Measurements from ENCODE around the gene DKKL1.

DKKL1 gene

GRCh38 chr19:49347835-49348234, 15.8 kb upstream of the DKKL1 start:
- TF ChIP-seq YY1 (IDR thresholded peaks at IDR 0.05; ENCODE audit: low read depth) (0 out of 2 replicates have a peak, but pooled peaks have one; percentile 33), NFIC (IDR thresholded peaks at IDR 0.05) (no peak), TAF1 (IDR thresholded peaks at IDR 0.05; ENCODE audit: low read depth) (no peak), ZBTB7A (IDR thresholded peaks at IDR 0.05; ENCODE audit: low read depth) (no peak), FOXM1 (IDR thresholded peaks at IDR 0.05; ENCODE audit: borderline replicate concordance, low read depth) (no peak)
- TF ChIP-seq, protein P1, sequence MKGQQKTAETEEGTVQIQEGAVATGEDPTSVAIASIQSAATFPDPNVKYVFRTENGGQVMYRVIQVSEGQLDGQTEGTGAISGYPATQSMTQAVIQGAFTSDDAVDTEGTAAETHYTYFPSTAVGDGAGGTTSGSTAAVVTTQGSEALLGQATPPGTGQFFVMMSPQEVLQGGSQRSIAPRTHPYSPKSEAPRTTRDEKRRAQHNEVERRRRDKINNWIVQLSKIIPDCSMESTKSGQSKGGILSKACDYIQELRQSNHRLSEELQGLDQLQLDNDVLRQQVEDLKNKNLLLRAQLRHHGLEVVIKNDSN (IDR thresholded peaks at IDR 0.05), result peak; percentile 92

DNA sequence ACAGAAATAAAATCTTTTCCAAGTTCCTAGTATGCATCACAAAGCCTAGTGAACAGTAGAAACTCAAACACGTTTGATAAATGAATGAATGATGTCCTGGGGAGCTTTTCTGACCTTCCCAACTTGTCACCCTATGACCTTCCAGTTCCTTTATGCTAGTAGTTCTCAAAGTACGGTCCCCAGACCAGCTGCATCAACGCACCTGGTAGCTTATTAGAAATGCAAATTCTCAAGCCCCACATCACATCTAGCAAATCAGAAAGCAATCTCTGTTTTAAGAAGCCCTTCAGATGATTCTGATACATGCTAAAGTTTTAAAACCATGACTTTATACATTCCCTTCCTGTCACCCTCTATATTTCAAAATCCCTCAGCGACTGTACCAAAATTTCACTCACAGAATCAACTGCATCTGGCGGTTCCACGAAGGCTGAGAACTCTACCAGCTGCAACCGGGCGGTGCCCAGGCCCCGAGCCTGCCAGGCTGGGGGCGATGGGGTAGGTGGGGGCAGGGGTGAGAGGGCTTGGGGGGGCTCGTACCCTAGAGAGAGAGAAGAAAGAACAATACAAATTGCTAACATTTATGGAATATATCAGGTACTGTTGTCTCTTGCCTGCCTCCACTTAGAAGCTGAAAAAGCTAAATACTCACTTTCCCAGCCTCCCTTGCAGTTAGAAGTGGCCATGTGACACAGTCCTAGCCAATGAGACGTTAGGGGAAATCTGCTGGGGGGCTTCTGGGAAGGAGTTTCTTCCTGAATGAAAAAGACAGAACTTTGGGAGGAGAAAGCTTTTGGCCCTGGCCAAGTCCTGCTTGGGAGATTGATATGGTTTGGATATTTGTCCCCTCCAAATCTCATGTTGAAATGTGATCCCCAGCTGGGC, 15.1 kb upstream of the DKKL1 start:
- no peak for TF ChIP-seq MAX (IDR thresholded peaks at IDR 0.05)
- TF ChIP-seq, protein P1 (IDR thresholded peaks at IDR 0.05), result peak; percentile 87

DNA sequence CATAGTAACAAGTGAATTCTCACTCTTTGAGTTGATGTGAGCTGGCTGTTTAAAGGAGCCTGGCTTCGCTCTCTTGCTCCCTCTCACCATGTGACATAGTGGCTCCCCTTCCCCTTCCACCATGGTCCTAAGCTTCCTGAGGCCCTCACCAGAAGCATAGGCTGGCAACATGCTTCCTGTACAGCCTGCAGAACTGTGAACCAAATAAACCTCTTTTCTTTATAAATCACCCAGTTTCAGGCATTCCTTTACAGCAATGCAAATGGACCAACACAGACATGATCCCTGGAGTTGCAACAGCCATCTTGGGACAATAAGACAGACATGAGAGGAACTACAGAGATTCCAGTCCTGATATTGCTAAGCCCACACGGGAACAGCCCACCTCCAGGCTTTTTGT, 14.1 kb upstream of the DKKL1 start:
- TF ChIP-seq CEBPB (IDR thresholded peaks at IDR 0.05) (no peak), FOXM1 (IDR thresholded peaks at IDR 0.05; ENCODE audit: borderline replicate concordance, low read depth) (no peak), YY1 (IDR thresholded peaks at IDR 0.05; ENCODE audit: low read depth) (no peak), TEAD4 (IDR thresholded peaks at IDR 0.05) (no peak), REST (IDR thresholded peaks at IDR 0.05; ENCODE audit: low read depth) (no peak)

- TF ChIP-seq MAX (IDR thresholded peaks at IDR 0.05) (no peak), CEBPB (IDR thresholded peaks at IDR 0.05) (no peak), CREB1 (IDR thresholded peaks at IDR 0.05; ENCODE audit: low read depth) (no peak), EP300 (IDR thresholded peaks at IDR 0.05; ENCODE audit: borderline replicate concordance) (no peak), EGR1 (IDR thresholded peaks at IDR 0.05) (no peak), TCF12 (IDR thresholded peaks at IDR 0.05; ENCODE audit: low read depth) (no peak), NFIC (IDR thresholded peaks at IDR 0.05) (no peak)
Measured at GRCh38 chr19:49355909-49356353, 7.7 kb upstream of the DKKL1 start.

DNA sequence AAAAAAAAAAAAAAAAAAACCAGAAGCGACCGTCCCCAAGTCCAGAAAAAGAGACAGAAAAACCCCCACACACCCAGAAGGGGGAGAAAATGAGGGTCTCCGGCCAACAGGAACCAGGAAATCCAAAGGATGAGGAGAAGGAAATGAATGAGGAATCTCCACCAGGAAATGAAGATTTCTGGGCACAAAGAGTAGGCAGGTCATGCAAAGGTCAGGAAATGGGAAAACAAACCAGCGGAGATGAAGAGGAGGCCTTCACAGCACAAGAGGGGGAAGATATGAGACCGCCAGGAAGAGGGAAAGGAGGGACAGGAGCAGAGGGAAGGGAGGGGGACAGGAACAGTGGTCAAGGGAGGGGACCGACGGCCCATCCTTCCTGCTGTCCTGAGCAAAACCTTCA, 7.3 kb upstream of the DKKL1 start:
- TF ChIP-seq REST (IDR thresholded peaks at IDR 0.05; ENCODE audit: low read depth) (no peak), NFIC (IDR thresholded peaks at IDR 0.05) (no peak), CREB1 (IDR thresholded peaks at IDR 0.05; ENCODE audit: low read depth) (no peak), MAX (IDR thresholded peaks at IDR 0.05) (no peak), RAD21 (IDR thresholded peaks at IDR 0.05; ENCODE audit: low read depth) (no peak), EGR1 (IDR thresholded peaks at IDR 0.05) (no peak), ZBTB7A (IDR thresholded peaks at IDR 0.05; ENCODE audit: low read depth) (no peak), CEBPB (IDR thresholded peaks at IDR 0.05) (no peak), TAF1 (IDR thresholded peaks at IDR 0.05; ENCODE audit: low read depth) (no peak), YY1 (IDR thresholded peaks at IDR 0.05; ENCODE audit: low read depth) (no peak), TEAD4 (IDR thresholded peaks at IDR 0.05) (no peak), TCF12 (IDR thresholded peaks at IDR 0.05; ENCODE audit: low read depth) (no peak), EP300 (IDR thresholded peaks at IDR 0.05; ENCODE audit: borderline replicate concordance) (no peak), FOXM1 (IDR thresholded peaks at IDR 0.05; ENCODE audit: borderline replicate concordance, low read depth) (no peak)
- TF ChIP-seq, protein P1 (IDR thresholded peaks at IDR 0.05), result no peak

DNA sequence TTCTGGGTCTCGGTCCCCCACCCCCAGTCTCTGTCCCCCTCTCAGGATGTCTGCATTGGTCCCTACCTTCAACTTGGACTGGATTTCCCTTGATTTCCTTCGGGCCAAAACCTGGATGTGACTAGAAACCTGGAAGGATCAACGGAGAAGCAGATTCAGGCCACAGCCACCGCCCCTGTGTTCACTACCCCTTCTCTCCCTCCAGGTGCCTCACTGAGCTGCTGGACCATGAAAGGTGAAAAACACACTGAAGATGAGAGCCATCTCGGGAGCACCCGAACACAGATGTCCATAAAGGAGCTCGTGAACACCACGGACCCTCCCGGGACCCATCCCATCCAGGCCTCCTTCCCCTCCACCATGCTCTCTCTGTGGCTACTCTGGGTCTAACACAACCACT, 6.5 kb upstream of the DKKL1 start:
- TF ChIP-seq YY1 (IDR thresholded peaks at IDR 0.05; ENCODE audit: low read depth), result no peak
- no peak for TF ChIP-seq CREB1 (IDR thresholded peaks at IDR 0.05; ENCODE audit: low read depth)
- no peak for TF ChIP-seq CEBPB (IDR thresholded peaks at IDR 0.05)
- no peak for TF ChIP-seq EP300 (IDR thresholded peaks at IDR 0.05; ENCODE audit: borderline replicate concordance)
- TF ChIP-seq TEAD4 (IDR thresholded peaks at IDR 0.05), result no peak
- no peak for TF ChIP-seq TCF12 (IDR thresholded peaks at IDR 0.05; ENCODE audit: low read depth)
- TF ChIP-seq REST (IDR thresholded peaks at IDR 0.05; ENCODE audit: low read depth), result no peak
- no peak for TF ChIP-seq ZBTB7A (IDR thresholded peaks at IDR 0.05; ENCODE audit: low read depth)
- no peak for TF ChIP-seq NFIC (IDR thresholded peaks at IDR 0.05)
- no peak for TF ChIP-seq FOXM1 (IDR thresholded peaks at IDR 0.05; ENCODE audit: borderline replicate concordance, low read depth)
- TF ChIP-seq TAF1 (IDR thresholded peaks at IDR 0.05; ENCODE audit: low read depth), result no peak
- TF ChIP-seq, protein P1 (IDR thresholded peaks at IDR 0.05), result no peak
- TF ChIP-seq RAD21 (IDR thresholded peaks at IDR 0.05; ENCODE audit: low read depth), result no peak
- no peak for TF ChIP-seq MAX (IDR thresholded peaks at IDR 0.05)

Data from Ishikawa (cell line).